ENCODE results near the gene GRK2.
"Not testable (repeated sequence)": the region's sequence is repeated elsewhere in the genome, so short reads cannot be mapped to it uniquely, and the experiment has no call there.

DNA sequence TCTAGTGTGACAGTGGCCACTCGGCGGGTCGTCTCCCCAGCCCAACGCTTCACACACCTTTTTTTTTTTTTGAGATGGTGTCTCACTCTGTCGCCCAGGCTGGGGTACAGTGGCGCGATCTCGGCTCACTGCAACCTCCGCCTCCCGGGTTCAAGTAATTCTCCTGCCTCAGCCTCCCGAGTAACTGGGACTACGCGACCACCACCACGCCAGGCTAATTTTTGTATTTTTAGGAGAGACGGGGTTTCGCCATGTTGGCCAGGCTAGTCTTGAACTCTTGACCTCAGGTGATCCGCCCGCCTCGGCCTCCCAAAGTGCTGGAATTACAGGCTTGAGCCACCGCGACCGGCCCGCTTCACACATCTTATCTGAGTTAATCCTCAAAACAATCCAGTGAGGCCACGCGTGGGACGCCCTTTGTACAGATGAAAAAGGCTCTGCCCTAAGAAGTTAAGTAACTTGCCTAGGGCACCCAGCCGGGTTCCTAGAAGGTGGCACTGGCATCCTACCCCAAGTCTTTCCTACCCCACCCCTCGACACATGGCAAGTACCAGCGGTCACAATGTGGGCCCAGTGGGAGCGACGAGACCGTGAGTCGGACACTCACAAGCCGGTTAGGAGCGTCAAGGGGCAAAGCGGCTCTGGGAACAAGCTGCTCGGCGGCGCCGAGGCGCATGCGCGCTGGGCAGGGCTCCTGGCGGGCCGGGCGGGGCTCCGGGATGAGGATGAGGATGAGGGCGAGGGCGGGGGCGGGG is 5.2 kb upstream of the GRK2 start:
- TF ChIP-seq CTCF (optimal IDR thresholded peaks at IDR 0.05 in 1 of 3, IDR thresholded peaks at IDR 0.05 in 1 of 3, conservative IDR thresholded peaks at IDR 0.05 in 1 of 3; ENCODE audit: extremely low read depth in 1 of 3, insufficient read depth in 2 of 3, low read length in 3 of 3); EZH2 (IDR thresholded peaks at IDR 0.05; ENCODE audit: low read length): not testable (repeated sequence)

All from keratinocyte (primary cell).